NB4 (cell line): ENCODE results near the gene MEIS1.

Experiments
- DNase-seq: peaks from one replicate; pipeline ENCODE4 v3.0.0; 2010; ENCODE audit warnings: low read depth
- H3K4me3 ChIP-seq: one replicate; pipeline ENCODE4 v1.5.1; 2011; ENCODE audit warnings: mild to moderate bottlenecking, low read depth, low read length, moderate library complexity
- MYC ChIP-seq: IDR thresholded peaks from 2 replicates; pipeline ENCODE4 v1.6.1; 2011; ENCODE audit warnings: low read depth, low read length
- POLR2A ChIP-seq: IDR thresholded peaks from 2 replicates; pipeline ENCODE4 v1.6.1; 2011; ENCODE audit warnings: mild to moderate bottlenecking; ENCODE audit not compliant: insufficient read length; ENCODE audit errors: extremely low read depth
- TF ChIP-seq, protein P1 (sequence below): IDR thresholded peaks from 2 replicates; pipeline ENCODE4 v1.6.1; 2011; ENCODE audit warnings: low read depth, low read length
- TF ChIP-seq, protein P2 (sequence below): IDR thresholded peaks from one replicate; pipeline ENCODE4 v1.5.1; 2012; ENCODE audit warnings: low read depth, low read length

MEIS1 gene

DNA sequence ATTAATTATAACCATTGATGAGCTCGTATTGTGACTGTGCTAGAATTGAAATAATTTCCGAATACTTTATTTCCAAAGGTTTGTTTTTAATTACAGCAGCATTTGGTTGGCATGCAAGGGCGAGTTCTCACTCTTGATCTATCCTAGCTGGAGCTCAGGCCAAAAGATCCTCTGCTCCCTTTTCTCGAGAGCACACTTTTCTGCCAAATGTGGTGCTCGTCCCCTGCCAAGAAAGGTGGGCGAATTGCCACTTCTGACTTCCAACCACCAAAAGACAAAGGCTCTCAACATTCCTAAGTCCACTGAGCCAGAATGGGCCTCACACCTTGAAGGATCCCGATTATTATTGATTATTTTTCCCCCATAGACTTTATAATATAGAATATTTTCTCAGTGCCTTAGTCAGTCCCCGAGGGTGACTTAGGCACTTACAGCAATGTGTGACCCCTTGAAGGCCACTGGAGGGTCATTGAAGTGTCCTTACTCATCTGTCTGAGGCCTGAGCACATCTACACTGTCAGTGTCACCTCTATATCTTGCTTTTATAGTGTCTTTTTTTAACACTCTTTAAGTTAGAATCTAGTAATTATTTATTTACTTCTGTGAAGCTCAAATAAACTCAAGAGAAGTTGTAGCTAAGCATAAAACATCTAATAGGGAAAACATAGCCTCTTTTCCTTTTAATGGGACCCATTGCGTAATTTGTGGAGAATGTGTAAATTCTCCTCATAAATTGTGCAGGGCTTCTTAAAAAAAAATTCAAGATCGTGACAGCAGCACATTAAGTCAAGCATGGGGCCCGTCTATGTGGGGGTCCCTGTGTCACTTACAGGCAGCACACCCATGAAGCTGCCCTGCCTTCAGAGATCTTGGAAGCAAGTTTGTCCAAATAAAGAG, 98.3 kb downstream of the MEIS1 start:
- no peak overlapping the region for H3K4me3 ChIP-seq
- TF ChIP-seq, protein P1, sequence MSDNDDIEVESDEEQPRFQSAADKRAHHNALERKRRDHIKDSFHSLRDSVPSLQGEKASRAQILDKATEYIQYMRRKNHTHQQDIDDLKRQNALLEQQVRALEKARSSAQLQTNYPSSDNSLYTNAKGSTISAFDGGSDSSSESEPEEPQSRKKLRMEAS = no peak
- TF ChIP-seq POLR2A = no peak
- TF ChIP-seq, protein P2, sequence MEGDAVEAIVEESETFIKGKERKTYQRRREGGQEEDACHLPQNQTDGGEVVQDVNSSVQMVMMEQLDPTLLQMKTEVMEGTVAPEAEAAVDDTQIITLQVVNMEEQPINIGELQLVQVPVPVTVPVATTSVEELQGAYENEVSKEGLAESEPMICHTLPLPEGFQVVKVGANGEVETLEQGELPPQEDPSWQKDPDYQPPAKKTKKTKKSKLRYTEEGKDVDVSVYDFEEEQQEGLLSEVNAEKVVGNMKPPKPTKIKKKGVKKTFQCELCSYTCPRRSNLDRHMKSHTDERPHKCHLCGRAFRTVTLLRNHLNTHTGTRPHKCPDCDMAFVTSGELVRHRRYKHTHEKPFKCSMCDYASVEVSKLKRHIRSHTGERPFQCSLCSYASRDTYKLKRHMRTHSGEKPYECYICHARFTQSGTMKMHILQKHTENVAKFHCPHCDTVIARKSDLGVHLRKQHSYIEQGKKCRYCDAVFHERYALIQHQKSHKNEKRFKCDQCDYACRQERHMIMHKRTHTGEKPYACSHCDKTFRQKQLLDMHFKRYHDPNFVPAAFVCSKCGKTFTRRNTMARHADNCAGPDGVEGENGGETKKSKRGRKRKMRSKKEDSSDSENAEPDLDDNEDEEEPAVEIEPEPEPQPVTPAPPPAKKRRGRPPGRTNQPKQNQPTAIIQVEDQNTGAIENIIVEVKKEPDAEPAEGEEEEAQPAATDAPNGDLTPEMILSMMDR = no peak
- TF ChIP-seq MYC = no peak
- no peak for DNase-seq

DNA sequence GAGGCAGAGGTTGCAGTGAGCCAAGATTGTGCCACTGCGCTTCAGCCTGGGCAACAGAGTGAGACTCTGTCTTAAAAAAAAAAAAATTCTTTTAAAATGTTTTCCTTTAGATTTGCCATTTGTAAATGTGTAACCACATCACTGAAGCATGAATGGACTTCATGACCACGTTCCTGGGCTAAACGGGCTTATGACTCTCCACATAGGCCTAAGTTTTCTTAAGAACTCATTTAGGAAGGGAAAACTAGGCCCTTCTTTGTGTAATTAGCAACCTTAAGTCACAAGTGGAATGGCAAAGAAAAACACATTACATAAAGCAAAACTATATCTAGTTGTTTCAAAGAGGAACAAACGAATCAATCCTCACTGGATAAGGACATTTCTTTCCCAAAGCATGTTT, 99.5 kb downstream of the MEIS1 start:
- TF ChIP-seq, protein P1 = no peak
- TF ChIP-seq MYC (no peak), POLR2A (no peak)
- TF ChIP-seq, protein P2 = no peak
- H3K4me3 ChIP-seq = no peak overlapping the region
- no peak for DNase-seq

DNA sequence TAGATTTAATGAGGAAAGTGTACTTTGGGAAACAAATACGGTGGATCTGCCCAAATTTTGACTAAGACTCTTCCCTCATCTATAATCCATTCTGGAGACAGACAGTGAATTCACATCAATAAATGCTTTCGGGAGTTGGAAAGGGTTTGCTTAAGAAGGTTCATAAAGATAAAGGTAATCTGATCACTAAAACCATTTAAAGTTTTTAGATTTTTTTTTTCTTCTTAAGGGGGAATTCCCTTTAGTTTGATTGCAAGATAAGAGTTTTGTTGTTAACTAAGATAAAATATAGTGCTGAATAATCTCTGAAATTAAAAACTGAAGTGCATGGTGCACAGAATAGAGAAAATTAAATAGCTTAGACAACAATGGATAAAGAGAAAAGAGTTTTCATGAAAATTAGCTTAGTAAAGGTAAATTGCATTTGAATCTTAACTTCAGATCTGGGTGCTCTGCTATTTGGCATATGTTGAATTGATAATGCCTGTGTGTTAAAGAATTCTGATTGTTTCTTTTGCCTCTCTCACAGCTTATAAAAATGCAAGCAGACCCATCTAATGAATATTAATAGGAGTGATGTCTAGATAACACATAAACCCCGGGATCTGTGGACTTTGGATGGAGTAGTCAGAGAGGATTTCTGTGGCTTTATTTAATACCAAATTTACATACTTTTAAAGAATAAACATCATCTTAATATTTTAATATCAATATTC, 100.8 kb downstream of the MEIS1 start:
- DNase-seq = no peak
- H3K4me3 ChIP-seq = no peak overlapping the region
- TF ChIP-seq POLR2A = no peak
- no peak for TF ChIP-seq MYC
- TF ChIP-seq, protein P2 = no peak
- TF ChIP-seq, protein P1 = no peak

DNA sequence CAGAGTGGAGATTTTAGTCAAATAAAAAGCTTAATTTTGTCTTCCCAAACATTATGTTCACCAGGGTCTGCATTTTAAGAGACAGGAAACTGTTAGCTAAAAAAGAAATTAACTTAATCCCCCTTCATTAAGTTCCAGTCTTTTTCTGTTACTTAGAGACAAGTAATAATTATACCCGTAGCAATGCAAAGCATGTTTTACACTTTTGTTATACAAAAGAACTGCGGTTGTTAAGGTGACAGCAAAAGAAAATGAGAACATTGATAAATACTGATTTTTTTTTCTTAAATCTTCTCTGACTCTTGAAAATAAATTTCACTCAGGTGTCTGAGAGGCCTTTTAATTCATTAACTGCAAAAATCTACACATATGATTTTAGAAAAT, 101.4 kb downstream of the MEIS1 start:
- TF ChIP-seq, protein P1 = no peak
- TF ChIP-seq MYC (no peak), POLR2A (no peak)
- TF ChIP-seq, protein P2 = no peak

DNA sequence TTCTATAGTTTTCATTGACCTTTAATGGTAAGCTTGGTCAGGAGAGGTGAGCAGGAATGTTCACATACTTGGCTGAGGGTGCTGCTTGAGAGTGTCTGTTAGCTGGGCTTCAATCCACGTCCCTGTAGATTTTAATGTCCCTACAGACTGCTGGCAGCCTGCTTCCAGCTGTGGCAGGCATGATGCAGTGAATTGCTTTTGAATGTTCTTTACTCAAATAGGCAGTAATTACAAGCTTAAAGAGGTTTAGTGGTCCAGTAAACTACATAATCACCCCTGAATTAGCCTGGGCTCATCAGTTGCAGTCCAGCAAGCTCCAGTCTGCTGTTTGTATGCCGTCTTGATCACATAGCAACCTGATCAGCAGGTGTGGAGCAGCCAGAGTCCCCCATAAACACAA, 102.1 kb downstream of the MEIS1 start:
- H3K4me3 ChIP-seq = no peak overlapping the region
- TF ChIP-seq, protein P2 = no peak
- TF ChIP-seq MYC = no peak
- TF ChIP-seq POLR2A = no peak
- TF ChIP-seq, protein P1 = no peak
- DNase-seq = no peak

More for the DNA sequence above, 101.4 kb downstream of the MEIS1 start:
- H3K4me3 ChIP-seq = no peak overlapping the region
- no peak for DNase-seq
